ENCODE data around the gene SHKBP1.
"Not testable (repeated sequence)": the region's sequence is repeated elsewhere in the genome, so short reads cannot be mapped to it uniquely, and the experiment has no call there.

SHKBP1 gene

DNA sequence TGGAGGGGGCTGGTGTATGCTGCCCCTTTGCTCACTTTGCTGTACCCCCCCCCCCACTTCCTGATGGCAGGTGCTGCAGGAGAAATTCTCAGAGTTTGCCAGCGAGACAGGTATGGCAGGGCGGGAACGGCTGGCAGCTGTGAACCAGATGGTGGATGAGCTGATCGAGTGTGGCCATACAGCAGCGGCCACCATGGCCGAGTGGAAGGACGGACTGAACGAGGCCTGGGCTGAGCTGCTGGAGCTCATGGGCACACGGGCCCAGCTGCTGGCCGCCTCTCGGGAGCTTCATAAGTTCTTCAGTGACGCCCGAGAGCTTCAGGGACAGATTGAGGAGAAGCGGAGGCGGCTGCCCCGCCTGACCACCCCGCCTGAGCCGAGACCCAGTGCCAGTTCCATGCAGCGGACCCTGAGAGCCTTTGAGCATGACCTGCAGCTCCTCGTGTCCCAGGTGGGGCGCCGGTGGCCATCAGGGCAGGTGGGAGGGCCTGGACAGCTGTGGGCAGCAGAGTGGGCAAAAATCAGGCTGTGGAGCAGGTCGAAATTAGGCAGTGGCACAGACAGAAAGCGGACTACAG, 19.6 kb upstream of the SHKBP1 start:
- no peak for DNase-seq

DNA sequence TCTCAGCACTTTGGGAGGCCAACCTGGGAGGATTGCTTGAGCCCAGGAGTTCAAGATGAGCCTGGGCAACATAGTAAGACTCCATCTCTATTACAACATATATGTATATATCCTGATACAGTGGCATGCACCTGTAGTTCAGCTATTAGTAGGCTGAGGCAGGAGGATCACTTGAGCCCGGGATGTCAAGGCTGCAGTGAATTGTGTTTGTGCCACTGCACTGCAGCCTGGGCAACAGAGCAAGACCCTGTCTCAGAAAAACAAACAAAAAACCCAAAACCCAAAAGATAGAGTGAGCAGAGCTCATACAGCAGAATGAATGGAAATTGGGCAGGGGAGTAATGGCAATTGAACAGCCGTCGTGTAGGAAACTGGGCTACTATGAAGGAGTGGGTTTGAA, 17.3 kb upstream of the SHKBP1 start:
- DNase-seq: no peak

DNA sequence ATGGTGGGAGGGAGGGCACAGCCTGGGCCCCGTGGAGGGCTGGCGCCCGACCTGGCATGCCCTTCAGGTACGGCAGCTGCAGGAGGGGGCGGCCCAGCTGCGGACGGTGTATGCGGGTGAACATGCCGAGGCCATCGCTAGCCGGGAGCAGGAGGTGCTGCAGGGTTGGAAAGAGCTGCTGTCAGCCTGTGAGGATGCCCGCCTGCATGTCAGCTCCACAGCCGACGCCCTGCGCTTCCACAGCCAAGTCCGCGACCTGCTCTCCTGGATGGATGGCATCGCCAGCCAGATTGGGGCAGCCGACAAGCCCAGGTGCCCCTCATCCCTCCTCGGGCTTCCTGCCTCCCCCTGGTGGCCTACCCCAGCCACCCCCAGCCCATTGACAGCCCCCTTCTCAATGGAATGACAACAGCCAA, 16.6 kb upstream of the SHKBP1 start:
- DNase-seq: no peak

DNA sequence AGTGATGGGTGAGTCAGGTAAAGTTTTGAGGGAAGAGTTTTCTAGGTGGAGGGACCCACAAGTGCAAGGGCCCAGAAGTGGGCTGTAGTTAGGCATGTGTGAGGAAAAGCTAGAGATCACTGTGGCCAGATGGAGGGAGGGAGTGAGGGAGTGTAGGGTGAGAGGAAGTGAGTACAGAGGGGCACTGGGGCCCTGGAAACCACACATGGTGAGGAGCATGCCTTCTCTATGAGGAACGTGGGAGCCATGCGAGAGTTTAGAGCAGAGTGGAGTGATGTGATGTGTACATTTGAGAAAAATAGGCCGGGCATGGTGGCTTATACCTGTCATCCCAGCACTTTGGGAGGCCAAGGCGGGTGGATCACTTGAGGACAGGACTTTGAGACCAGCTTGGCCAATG, 14.7 kb upstream of the SHKBP1 start:
- no peak for DNase-seq

DNA sequence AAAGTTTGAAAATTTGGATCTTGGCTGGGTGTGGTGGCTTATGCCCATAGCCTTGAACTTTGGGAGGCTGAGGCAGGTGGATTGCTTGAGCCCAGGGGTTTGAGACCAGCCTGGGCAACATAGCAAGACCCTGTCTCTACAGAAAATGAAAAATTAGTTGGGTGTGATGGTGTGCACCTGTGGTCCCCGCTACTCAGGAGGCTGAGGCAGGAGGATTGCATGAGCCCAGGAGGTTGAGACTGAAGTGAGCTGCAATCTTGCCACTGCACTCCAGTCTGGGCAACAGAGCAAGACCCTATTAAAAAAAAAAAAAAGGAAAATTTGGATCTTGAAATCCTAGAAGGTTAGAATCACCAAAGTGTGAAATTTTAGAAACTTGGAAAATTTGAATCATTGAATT, 12.1 kb upstream of the SHKBP1 start:
- not testable (repeated sequence) for DNase-seq

DNA sequence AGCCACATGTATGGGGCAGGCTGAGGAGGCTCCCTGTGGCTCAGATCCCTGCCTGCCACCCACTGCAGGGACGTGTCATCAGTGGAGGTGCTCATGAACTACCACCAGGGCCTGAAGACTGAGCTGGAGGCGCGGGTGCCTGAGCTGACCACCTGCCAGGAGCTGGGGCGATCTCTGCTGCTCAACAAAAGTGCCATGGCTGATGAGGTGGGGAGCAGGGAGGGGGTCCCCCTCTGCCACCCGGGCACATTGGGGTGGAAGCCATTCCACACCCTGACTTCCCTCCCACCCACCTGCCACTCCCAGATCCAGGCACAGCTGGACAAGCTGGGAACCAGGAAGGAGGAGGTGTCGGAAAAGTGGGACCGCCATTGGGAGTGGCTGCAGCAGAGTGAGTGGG, 11.3 kb upstream of the SHKBP1 start:
- no peak for DNase-seq

DNA sequence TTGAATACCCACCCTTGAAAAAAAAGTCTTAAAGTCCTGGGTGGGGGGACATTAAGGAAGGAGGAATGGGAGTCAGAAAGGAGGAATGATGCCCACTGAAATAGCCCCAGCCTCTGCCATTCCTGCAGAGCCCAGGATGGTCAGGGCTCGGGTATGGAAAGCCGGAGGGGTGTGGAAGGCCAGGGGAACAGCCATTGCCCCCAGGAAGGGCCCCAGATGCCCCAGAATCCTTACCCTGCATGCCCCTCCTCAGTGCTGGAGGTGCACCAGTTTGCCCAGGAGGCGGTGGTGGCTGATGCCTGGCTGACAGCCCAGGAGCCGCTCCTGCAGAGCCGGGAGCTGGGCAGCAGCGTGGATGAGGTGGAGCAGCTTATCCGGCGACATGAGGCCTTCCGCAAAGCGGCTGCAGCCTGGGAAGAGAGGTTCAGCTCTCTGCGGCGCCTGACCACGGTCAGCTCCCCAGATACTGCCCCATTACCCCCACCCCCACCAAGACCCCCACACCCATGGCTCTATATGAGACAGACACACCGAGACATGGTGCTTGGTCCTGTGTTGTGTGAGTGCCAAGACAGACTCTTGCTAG, 10.7 kb upstream of the SHKBP1 start:
- no peak for DNase-seq

DNA sequence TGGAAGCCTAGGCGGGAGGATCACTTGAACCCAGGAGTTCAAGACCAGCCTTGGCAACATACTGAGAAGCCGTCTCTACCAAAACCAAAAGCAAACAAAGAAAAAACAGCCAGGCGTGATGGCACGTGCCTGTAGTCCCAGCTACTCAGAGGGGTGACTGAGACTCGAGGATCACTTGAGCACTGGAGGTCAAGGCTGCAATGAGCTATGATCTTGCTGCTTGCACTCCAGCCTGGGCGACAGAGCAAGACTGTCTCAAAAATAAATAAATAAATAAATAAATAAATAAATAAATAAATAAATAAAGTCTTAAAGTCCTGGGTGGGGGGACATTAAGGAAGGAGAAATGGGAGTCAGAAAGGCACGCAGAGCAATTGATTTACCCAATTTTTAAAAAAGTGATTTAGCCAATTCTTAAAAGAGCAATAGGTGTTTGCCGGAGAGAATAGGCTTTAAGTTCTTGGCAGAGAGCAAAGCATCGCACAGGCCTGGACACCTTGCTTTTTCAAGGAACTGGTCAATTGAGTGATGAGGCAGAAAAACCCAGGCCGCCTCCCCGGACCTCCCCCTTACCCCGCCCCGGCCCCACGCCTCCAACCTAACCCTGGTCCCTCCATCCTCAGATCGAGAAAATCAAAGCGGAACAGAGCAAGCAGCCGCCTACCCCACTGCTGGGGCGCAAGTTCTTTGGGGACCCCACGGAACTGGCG, 9.5 kb upstream of the SHKBP1 start:
- no peak for DNase-seq

DNA sequence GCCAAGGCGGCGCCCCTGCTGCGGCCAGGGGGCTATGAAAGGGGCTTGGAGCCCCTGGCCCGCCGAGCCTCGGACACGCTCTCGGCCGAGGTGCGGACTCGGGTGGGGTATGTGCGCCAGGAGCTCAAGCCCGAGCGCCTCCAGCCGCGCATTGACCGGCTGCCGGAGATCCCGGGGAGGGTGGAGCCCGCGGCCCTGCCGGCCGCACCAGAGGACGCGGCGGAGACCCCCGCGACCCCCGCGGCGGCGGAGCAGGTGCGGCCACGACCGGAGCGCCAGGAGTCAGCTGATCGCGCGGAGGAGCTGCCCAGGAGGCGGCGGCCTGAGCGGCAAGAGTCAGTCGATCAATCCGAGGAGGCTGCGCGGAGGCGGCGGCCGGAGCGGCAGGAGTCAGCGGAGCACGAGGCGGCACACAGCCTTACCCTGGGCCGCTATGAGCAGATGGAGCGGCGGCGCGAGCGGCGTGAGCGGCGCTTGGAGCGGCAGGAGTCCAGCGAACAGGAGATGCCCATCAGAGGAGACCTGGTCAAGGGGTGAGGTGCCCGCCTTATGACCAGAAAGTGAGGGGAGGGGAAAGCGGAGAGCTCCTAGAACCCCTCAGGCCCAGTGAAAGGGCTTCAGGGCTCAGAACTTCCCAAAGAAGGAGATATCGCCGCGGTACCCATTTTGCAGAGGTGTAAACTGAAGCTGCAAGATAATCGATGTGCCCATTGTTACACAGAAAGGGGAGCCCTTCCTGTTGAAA, 8.8 kb upstream of the SHKBP1 start:
- DNase-seq: no peak

DNA sequence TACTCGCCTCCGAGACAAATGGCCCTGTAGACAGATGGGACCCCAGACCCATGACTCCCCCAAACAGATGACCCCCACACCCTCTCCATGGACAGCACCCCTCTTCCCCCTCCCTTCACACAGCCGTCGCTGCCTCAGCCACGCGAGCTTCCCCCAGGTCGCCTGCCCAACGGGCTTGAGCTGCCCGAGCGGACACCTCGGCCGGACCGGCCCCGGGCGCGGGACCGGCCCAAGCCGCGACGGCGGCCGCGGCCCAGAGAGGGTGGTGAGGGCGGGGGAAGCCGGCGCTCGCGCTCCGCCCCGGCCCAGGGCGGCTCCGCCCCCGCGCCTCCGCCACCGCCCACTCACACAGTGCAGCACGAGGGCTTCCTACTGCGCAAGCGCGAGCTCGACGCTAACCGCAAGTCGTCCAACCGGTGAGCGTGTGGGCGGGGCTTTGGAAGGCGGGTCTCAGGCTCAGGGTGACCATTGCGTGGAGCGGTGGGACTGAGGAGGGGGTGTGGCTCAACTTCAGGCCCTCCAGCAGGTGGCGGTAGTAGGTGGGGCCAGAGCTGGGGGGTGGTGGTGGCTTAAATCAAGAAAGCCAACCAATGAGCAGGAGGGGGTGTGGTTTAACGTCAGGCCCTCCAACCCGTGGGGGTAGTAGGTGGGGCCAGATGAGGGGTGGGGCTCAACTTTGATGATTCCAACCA, 6.2 kb upstream of the SHKBP1 start:
- peak; percentile 93 for DNase-seq

DNA sequence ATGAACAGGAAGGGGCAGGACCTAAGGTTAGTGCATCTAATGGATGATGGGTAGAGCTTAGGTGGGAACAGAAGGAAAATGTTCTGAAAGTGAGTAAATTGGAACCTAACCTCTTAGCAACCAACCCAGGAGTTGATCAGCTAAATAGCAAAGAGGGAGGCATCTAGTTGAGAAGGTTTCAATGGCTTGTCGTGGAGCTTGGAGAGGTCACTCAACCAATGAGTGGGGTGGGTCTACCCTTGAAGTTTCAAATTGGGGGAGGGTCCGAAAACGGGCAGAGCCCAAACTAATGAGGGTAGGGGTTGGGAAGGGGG, 5.7 kb upstream of the SHKBP1 start:
- DNase-seq: no peak

DNA sequence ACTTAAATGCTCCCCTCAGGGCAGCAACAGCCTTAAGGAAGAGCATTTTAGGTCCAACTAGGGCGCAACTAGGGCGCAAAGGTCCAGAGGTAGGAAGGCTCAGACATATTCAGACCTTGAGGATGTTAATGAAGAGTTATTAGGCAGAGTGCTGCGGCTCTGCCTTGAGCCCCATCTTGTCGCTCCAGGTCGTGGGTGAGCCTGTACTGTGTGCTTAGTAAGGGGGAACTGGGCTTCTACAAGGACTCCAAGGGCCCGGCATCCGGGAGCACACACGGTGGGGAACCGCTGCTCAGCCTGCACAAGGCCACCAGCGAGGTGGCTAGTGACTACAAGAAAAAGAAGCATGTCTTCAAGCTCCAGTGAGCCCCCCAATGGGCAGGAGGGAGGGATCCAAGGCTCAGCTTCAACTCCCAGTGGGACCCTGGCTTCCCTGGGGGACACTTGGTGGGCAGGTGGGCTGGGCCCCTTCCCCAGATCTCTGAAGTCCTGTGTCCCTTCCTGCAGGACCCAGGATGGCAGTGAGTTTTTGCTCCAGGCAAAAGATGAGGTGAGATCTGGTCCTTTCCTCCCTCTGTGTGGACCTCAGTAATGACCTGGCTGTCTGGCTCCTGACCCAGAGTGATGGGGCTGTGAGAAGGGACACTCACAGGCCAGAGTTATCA, 4.7 kb upstream of the SHKBP1 start:
- no peak for DNase-seq

DNA sequence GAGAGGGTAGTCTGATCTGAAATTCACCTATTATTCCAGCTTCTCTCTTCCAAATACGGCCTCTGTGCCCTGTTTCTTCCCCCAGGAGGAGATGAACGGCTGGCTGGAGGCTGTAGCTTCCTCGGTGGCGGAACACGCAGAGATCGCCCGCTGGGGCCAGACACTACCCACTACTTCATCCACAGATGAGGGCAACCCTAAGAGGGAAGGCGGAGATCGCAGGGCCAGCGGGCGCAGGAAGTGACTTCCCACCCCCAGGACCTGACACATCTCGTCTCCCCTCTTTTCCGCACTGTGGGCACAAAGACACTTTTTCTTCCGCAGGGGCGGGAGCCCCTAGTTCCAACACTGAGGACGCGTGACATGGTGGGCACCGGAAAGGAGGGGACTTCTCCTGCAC, 1.3 kb upstream of the SHKBP1 start:
- DNase-seq: no peak

DNA sequence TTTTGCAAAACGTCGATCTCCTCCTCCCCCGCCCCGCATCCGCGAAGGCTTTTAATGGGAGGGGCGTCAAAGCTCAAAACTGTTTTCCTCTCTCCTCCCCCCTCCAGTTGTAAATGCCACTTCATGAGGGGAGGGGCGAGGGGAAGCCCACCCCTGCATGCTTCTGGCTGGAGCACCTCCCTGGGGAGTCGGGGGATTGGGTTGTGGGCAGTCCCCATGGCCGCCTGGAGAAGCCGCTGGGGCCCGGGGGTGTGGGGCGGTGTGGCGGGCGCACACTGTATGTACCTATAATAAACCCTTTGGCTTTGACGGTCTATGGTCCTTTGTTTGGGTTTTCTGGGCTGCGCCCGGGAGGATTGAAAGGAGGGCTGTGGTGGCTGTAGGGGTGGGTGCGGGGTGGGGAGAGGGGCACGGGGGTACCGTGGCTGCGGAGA, 505 bp upstream of the SHKBP1 start:
- peak; percentile 26 for DNase-seq

DNA sequence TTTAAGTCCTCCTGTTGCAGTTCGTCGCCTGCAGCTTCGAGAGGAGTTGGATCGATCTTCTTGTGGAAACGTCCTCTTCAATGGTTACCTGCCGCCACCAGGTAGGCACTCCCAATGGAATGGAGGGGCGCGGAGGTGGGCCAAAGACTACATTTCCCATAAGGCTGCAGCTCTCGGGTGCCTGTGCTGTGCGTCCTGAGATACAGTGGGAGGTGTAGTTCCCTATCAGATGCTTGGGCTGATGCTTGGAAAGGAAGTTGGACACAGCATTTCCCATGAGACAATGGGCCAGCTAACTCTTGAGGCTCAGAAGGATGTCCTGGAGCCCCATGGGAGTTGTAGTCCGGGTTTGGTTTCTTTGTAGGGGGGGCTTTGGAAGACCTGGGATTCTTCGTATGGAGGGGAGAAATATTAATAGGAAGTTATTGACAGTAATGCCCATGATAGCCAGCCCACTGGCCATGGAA, 1.8 kb downstream of the SHKBP1 start:
- DNase-seq: no peak

DNA sequence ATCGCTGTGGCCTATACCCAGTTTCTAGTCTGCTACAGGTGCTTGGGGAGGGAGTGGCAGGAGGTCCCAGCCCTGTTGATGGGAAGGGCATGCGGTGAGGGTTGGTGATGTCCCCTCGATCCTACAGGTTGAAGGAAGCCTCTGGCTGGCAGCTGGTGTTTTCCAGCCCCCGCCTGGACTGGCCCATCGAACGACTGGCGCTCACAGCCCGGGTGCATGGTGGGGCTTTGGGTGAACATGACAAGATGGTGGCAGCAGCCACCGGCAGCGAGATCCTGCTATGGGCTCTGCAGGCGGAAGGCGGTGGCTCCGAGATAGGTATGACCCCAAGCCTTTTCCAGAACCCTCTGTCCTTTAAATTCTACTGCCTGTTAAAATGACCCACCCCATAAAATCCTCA, 3.9 kb downstream of the SHKBP1 start:
- no peak for DNase-seq

DNA sequence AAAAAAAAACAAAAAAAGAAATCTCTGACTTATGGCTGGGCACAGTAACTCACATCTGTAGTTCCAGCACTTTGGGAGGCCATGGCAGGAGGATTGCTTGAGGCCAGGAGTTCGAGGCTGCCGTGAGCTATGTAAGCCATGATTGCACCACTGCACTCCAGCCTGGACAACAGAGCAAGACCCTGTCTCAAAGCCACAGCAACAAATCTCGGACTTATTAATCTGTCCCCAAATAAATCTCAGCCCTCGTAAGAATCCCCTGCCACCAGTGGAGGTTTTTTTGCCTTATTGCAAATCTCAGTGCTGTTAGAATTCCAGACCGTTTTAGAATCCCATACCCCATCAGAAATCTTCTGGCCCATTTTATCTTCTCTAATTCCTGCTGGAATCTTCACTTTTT, 4.9 kb downstream of the SHKBP1 start:
- no peak for DNase-seq

DNA sequence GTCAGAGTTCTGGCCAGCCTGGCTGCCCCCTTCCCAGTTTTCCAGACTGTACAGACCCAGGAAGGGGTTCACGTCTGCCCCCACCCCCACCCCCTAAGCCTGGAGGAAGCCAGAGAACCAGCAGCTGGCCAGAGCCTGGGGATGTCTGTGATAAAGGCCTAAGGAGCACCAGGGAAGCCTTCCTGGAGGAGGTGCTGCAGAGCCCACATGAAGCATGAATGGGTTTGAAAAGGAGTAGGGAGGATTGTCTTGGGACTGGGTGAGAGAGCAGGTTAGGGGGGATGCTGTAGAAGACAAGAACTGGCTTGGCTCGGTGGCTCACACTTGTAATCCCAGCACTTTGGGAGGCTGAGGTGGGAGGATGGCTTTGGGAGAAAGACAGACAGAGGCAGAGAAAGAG, 5.8 kb downstream of the SHKBP1 start:
- DNase-seq: no peak

DNA sequence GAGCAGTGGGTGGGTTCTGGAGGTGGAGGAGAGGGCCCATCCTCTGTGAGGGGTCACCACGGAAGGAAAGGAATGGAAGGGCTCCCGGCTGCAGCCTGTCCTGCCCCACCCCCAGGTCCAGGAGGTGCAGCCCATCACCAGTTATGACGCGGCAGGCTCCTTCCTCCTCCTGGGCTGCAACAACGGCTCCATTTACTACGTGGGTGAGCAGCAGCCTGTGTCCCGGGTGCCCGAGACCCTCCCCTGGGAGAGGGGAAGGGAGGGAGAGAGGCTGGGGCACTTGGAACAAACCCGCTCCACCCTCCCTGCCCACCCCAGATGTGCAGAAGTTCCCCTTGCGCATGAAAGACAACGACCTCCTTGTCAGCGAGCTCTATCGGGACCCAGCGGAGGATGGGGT, 6.6 kb downstream of the SHKBP1 start:
- no peak for DNase-seq

DNA sequence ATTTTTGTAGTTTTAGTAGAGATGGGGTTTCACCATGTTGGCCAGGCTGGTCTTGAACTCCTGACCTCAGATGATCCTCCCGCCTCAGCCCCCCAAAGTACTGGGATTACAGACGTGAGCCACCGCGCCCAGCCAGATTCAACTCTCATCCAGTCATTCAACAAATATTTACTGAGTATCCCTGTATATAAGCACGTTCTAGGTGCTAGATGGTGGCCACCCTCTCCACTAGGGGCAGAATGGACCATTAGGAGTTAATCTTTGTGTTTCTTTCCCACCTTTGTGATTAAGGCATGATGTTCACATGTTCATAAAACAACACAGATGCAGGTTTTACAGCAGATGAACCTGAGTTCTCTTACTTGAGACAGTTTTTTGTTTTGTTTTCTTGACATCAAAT, 7.3 kb downstream of the SHKBP1 start:
- DNase-seq: no peak

DNA sequence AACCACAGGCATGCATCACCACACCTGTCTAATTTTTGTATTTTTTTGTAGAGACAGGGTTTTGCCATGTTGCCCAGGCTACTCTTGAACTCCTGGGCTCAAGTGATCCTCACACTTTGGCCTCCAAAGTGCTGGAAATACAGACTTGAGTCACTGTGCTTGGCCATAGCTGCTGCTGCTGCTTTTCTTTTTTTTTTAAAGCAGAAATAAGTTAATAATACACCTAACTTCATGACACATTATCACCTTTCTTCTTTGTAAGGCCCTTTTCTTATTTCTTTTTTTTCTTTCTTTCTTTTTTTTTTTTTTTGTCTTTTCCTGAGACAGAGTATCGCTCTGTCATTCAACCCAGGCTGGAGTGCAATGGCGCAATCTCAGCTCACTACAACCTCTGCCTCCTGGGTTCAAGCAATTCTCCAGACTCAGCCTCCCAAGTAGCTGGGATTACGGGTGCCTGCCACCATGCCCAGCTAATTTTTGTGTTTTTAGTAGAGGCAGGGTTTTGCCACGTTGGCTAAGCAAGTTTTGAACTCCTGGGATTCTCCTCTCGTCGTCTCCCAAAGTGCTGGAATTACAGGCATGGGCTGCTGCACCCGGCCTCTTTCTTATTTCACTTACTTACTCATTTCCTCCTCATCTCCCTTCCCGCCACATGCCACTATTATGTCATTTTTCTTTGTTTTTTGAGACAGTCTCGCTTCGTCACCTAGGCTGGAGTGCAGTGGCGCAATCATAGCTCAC, 8.7 kb downstream of the SHKBP1 start:
- no peak for DNase-seq

DNA sequence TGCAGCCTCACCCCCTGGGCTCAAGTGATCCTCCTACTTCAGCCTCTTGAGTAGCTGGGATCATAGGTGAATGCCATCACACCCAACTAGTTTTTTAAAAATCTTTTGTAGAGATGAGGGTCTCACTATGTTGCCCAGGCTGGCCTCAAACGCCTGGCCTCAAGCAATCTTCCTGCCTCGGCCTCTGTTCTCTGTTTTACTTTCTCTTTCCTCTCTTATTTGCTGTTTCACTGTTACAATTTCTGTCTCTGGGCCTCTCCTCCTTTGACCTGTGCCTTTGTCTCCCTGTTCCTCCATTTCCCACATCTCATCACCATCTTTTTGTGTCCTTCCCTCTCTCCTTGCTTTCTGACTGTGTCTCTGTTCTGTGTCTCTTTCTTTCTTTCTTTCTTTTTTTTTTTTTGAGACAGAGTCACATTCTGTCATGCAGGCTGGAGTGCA, 9.3 kb downstream of the SHKBP1 start:
- no peak for DNase-seq

Measured in stimulated activated CD4-positive, alpha-beta T cell treated with anti-CD3 and anti-CD28 coated beads, Interleukin-4, amount 100 ng/mL, for 1 hour (primary cell).